SKM-1 treated with dmso at 0.1 percent for 144 hours (cell line): Measurements from ENCODE around the gene PTGR3.

Source experiments
- DNase-seq: peaks from one replicate; lab custom pipeline; 2025; ENCODE audit not compliant: unreplicated experiment; lab: John Stamatoyannopoulos, UW

The PTGR3 gene

DNA sequence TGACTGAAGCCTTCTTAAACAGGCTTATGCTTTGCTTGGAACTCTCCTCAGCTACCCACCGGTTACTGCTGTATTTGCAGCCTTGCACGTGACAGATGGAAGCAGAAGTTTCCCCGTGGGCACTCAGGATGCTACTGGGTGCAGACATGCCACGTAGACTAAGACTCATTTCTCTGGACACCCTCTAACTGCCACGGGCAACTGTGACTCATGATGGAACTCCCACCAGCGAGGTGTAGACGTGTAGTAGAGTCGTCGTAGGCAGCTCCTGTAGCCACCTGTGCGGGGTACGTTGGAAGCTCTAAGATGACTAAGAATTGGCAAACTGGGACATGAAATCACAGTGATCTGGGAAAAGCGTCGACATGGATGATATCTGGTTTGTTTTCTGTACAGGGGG is 29.2 kb upstream of the PTGR3 start:
- no peak for DNase-seq

DNA sequence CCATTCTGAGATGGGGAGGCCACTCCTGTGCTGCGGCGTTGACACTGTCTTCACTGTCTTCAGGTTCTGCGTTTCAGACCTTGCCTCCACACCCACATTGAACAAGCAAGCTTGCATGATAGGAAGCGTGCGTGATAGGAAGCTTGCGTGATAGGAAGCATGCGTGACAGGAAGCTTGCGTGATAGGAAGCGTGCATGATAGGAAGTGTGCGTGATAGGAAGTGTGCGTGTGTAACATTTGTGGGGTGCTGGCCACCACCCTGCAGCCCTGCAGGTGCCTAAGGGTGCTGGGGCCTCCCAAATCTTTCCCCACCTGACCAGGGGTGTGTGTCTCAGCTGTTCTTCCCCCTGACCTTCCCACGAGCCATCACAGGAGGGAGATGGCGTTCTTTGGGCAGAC is 27.0 kb upstream of the PTGR3 start:
- DNase-seq: no peak

DNA sequence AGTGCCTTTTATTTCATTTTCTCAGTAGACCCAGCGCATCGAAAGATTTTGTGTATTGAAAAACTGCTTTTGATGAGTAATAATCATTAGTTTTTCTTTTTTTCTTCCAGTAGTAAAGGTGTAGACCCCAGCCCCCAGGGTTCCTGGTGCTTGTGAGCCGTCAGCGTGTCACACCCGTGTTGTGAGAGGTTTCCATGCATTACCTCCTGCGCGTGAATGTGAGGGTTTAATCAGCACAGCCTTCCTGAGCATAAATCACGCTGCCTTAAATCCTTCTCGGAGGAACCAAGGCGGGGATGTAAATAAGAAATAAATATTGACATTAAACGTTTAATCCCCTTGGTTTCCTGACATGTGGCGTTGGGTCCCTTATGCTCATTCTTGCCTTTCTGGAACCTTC is 26.0 kb upstream of the PTGR3 start:
- no peak for DNase-seq

DNA sequence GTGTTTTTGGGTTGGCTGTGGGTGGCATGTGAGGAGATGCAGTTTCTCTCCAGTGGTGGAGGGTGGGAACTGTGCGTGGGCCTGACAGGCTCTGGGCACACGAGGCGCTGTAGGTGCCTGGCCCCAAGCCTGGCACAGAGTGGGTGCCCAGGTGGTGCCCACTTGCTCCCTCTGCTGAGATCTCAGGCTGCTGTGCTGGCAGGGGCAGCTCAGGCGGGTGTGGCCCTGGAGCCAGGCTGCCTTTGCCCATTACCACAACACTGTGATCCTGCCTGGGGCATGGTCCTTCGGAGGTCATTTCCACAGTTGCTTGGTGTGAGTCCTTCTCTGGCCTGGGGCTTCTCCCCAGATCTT is 22.1 kb upstream of the PTGR3 start:
- DNase-seq: no peak

DNA sequence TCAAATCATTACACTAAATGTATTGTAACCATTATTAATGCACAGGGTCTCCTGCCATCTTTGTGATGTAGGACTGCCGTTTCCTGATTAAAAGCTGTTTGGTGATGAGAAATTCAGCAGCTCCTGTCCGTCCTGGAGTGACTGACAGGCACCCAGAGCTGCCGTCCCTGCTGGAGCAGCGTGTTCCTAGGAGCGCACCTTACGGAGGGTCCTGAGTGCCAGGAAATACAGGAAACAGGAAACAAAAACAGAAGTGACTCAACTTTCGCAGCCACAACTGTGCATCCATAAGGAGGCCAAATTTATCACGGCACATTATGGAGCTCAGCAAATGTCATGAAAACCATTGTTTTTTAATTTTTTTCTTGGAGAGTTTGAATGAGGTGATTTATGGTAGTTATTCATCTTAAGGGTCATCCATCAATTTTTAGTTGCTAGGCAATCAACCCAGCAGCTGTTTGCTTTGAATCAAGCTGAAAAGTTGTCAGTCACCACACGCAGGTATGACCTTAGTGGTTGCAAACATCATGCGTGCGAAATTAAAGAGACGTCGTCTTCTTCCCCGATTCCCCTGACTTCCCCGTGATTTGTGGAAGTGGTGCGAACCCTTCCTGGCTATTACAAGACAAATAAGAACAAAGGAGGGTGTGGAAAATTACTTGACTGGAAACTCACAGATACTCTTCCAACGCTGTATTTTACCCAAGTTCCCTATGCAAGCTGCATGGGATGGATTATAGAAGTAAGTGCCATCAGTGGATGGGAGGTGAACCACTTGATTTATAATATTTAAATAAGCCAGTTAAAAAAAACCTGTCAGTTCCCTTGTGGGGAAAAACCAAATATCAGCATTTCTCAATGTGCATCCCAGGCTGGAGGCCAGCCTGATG is 21.5 kb upstream of the PTGR3 start:
- DNase-seq: no peak

DNA sequence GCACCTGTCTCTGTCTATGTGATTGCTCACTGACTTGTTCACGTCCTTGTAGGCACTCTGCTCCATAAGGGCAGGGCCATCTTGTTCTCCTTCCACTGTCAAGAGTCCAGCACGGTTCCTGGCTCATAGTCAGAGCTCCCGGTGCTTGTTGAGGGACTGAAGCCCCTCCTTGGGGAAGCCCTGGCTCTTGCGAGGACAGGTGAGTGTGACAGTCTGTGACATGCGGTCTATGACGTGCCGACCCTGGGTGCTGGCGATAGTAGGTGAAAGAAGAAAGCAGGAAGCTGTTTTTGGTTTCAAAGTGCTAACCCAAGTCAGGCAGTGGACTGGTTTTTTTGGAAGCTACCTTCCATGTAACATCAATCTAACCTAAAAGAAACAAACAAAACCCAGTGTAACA is 20.5 kb upstream of the PTGR3 start:
- no peak for DNase-seq

DNA sequence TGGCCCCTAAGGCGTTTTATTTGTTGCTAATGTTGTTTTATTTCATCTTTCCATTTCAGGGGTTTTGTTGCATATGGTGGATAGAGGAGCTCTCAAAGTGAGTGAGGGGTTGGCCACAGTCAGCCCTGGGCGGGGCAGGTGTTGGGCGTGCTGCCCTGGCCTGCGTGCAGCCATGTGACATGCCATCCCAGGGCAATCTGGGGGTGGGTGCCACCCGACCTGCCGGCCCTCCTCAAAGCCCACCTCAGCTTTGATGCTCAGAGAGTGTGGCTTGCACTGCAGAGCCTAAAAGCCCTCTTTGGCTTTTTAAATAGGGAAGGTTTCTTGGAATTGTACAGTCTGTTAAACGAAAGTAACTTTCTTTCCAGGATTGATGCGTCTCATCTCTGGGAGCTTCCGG is 20.0 kb upstream of the PTGR3 start:
- no peak for DNase-seq

DNA sequence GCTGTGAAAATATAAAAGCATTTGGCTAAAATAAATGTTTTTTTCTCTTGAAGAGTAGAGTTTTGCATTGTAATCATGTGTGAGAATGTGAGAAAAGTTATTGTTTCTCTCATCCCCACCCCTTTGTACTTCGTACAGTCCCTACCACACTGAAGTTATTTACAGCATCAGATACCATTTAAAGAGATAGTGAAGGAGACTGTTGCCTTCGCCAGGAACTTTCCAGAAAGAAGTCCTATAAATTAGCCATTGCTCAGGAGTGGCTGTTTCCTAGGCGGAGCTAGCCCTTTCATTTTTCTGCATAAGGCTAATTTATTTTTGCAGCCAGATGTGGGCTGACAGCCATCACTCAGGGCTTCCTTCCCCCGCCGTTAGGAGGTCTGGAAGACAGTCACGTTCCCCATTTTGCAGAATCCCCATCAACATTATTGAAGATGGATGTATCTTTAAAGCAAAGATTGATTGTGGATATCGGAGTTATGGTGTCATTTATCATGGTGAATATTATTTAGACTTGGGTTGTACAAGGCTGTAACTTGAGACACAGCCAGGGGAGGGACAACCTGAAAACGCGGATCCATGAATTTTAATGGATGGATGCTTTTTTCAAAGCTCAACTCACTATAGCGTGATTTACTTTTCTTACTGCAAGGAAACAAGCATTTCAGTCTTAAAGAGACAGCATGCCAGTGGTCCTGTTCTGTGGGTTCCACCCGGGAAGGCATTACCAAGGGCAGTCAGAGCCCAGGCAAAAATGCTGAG is 18.8 kb upstream of the PTGR3 start:
- DNase-seq: no peak

DNA sequence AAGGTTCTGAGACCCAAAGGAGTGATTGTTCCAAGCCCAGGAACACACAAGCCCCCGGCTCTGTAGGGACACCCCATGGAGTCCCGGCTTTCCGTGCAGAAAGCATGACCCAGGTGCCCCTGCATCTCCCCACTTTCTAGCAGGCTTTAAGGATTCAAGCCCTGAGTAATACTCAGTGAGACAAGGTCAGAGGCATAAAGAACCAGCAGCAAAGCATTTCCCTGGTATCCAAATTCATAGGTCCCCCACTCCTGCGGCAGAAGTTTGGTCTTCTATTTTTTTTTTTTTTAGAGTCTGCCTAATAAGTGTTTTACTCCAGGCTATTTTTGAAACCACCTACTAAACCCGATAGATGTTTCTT is 18.0 kb upstream of the PTGR3 start:
- DNase-seq: no peak

DNA sequence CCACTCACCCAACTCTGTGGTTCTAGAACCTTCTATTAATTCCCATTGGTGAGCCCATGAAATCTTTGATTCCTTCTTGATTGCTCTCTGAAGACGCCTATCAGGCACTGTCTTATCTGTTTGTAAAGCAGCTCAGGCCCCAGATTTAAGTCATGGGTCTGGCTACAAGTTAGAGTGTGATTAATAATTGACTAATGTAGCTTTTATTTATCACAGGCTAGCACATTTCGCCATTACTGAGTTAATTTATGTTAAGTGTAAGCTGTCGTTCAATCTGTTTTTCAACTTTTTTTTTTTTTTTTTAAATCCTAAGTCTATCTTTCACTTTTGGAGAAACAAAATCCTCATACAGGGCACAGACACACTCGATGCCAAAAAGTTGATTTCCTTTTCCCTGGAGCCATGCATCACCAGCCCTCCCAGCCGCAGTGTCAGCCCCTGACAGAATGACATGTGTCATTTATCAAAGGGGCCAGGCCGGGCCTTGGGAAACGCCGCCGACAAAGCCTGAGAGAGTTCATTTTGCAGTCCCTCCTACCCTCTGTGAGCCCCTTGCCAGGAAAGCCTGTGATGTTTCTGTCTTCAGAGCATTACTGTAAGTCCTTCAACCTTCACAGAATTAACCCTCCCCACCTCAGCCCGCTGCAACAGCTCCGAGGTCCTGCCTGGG is 17.5 kb upstream of the PTGR3 start:
- DNase-seq: no peak

DNA sequence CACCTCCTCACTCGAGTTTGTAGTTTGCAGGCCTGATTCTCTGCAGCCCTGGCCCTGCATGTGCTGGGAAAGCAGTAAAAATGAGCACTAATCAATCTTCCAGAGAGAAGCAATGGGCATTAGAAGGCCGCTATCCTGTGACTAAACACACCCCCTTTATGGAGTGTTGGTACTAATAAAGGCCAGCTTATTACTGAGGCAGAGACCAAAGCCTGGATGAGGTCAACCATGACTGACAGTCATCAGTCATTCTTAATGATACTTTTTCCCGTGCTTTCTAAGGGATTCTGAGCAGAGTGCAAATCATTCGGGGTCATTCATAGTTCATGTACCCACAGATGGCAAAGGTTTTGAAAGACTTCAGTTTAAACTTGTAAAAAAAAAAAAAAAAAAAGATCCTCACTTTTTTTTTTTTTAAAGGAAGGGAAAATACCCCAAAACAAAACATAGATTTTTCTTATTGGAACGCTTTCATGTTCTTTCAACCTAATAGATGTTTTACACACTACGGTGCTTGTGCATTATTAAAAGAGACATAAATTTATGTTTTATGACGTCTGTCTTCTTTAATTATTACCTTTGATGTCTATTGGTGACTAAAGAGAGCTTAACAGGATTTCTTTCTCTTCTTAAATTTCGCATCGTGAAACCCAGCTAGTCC is 14.9 kb upstream of the PTGR3 start:
- DNase-seq: no peak

DNA sequence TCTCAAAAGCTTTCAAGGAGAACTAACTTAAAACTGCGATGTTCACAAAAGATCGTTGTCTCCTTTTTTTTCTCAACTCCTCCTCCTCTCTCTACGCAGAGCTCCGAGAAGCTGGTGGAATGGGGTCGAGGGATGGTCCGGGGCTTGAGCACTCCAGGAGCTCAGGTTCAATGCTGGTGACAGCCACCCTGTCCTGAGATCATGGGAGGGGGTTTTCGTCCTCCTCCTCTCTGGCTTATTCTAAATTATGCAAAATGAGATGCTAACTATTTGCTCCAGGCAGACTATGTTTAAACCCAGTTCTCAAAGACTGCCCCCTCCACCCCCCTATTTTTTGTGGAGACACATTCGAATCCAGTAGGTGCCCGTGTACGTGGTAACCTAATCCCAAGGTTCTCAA is 13.5 kb upstream of the PTGR3 start:
- DNase-seq: no peak

DNA sequence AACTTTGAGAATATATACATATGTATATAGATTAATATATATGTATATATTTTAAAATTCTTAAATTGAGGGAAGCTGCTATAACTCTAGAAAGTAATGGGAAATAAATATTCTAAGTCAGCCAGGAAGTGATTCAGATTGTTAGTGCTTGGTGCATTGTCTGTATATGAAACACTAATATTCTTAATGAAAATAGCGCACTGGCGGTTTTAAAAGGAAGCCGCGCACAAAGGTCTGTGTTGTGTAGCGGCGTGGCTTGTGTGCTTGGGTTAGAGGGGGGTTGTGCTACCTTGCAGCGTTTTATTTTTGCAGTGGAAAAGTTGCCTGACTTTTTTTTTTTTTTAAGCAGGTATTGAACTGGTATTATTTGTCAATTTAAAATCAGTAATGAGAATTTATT is 13.0 kb upstream of the PTGR3 start:
- no peak for DNase-seq

DNA sequence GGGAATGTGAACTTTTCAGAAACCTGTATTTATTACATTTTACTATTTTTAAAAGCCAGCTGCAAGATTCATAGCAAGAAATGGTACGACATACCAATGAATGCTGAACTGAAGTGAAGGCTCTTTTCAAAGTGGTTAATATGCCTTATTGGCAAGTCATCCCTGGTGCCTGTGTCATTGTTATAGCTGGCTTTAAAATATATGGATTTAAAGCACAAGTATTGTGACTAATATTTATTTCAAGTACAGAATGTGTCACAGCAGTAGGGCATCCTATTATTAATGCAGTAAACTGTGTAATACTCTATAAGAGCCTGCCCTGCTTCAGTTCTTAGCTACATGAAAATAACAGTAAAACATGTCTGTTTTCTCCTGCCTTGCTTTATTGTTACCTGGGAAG is 12.5 kb upstream of the PTGR3 start:
- no peak for DNase-seq

DNA sequence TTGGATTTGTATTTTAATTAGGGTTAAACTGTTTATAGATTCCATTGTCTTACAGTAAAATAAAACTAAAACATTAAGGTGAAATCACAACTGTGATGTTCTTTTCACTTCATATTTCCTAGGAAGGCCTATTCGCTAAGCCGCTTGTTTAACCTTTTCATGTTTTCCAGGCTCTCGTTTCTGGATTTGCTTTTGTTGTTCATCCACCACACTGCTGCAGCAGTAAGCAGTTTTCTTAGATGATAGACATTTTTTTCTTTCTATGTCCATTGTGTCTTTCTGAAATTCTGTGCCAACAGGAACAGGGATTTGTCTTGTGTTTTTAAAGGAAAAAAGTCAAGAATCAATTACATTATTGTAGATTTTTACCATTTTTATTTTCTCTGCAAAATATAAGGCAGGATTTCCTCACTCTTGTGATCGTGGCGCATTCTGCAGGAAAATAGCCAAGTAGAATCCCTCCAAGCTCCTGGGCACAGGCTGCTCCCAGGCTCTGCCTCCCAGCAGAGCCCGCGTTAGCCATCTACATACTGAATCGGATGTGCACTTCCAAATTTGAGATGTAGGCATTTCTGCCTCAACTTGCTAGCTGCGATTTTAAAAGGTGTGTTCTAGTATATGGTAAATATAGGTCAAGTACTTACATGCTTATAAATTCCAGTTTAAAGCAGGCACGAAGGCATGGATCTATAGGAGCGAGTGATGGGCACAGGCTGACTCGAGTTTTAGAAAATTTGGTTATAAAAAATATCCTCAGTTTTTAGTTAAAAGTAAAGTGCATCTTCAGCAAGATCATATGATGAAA is 11.8 kb upstream of the PTGR3 start:
- no peak for DNase-seq

DNA sequence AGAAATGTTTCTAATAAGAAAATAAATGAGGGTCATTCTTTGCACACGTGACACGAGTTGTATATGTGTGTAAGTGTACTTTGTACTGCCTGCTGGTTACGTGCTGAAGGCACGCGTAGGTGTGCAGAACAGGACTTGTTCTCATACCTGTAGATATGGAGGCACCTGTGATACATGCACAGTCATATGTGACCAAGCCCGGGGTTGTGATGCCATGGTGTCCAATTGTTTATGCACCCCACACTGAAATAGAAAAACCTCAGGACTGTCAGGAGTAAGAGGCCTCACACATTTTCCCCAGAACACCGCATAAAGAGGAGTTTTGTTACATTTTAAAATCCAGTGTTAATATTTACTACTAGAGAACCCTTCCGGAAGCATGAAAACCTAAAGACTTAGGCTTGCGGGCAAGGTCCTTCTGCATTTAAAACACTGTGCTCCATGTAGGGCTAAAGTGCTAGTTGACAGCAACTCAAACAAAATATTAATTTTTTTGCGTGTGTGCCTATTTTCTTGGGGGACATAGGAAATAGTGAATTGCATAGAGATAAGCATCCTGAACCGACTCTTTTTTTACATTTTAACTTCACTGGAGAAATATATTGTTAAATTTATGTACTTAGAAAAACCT is 10.9 kb upstream of the PTGR3 start:
- no peak for DNase-seq

DNA sequence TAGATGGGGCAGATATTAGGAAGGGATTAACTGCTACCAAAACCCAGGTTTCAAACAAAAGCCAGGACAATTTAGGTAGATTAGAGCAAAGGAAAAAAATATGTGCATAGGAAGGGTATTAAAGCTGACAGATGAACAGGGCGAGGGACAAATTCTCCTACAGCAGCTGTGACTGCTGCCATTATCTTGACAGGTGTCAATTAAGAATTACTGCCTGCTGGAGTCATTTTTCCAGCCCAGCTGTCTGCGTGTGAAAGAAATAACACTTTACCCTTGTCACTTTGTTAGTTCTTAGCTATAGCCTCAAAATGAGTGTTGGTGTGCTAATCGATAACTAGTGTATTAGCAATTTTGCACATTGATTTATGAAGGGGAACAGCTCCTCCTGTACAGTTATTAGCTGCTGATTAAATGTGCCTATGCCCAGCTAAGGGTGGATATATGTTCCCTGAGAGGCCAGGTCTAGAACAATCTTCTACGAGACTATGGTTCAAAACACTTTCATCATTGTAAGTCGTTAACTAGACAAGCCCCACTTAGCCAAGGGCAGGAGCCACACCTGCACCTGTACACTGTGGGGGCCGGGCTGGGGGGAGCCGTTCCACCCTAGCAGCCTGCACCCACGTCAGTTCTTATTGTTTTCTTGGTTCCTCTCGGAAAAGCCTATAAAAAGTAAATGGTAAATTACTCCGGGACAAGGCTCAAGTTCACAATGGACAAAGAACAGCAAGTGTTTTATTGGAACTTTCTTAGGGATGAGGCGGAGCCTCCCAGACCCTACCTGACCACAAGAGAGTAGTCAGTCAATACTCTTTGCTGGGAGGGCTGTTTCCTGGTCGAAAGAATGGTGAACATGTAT is 9.4 kb upstream of the PTGR3 start:
- no peak for DNase-seq

DNA sequence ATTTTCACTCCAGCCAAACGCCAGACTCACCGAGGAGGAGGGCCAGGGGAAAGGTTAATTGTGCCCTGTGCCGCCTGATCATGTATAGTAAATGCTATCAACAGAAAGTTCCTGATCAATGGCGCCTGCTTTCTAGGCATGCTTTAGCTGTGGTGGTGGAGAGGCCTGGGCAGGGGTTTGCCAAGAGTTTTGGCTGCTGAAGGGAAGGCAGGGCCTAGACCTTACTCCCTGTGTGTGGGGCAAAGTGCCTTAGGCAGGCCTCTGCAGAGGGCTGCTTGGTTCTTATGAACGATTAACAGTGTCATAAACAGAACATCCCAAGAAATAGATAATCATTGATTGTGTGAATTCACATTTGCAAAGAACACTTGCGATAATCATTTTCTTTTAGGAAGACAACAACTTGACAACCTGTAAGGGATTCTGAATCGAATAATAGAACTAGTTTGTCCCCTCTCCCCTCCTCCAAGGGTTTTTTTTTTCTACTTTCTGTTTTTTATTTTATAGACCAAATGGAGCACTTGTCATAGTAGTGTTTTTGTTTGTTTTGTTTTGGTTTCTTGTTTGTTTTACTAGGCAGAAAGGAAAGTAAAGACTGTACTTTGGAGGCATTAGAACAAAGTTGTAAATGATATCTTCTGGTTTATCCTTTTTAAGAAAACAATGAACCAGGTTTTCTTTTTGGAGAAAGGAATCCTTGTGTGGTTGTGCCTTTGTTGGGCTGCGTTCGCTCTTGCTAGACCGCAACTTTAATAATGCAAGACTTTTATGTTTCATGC is 8.2 kb upstream of the PTGR3 start:
- no peak for DNase-seq
